Mucosa of descending colon (tissue), 3 donors: Measurements from ENCODE around the gene RMC1. TPM values are rescaled to one million over a fixed set of nuclear protein-coding genes. Genes with fewer than 3 reads are reported as not detected.

Experiments used
- ATAC-seq: fragments of 200-7000 bp; cut with Tn5 transposase; one replicate; pipeline ENCODE4 v1.9.1; 2020; ENCODE audit warnings: mild to moderate bottlenecking, moderate library complexity
- DNase-seq, 3 donors: peaks; one replicate each; pipeline ENCODE4 v3.0.0-alpha.2; 2020
- H3K36me3 ChIP-seq: fragments of 200-600 bp; one replicate; pipeline ENCODE4 v1.8.0; 2021; ENCODE audit warnings: low read depth, mild to moderate bottlenecking
- H3K4me1 ChIP-seq: fragments of 200-600 bp; one replicate; pipeline ENCODE4 v1.8.0; 2021; ENCODE audit warnings: low read depth, mild to moderate bottlenecking
- H3K4me3 ChIP-seq: fragments of 200-600 bp; one replicate; pipeline ENCODE4 v1.8.0; 2021; ENCODE audit warnings: mild to moderate bottlenecking
- H3K9me3 ChIP-seq: fragments of 200-600 bp; one replicate; pipeline ENCODE4 v1.8.0; 2021; ENCODE audit warnings: mild to moderate bottlenecking
- intact Hi-C, 2 donors: fragments of 100-400 bp; cut with DNase I in 1 of 2; cut with micrococcal nuclease in 1 of 2; formaldehyde crosslinking; loops; one replicate each; pipeline versions ENCODE4 v1.11.0 to v1.11.1; 2022; cut with DNase I, micrococcal nuclease
- total RNA-seq, 3 donors: library from RNA; stranded (reverse); fragmentation: NEBNext Ultra II Directional in 2 of 3; extraction: Animal tissue kit (Norgen Biotek cat#: 25700) in 2 of 3; gene quantifications; one replicate each; pipeline versions ENCODE4 v1.2.1 to v1.2.4, GENCODE V29; 2021 to 2023
- TF ChIP-seq, protein P1 (sequence below): fragments of 200-600 bp; IDR thresholded peaks from one replicate; pipeline ENCODE4 v1.8.0; 2022; ENCODE audit warnings: antibody characterized with exemption, mild to moderate bottlenecking
- donor health status: DM: no; HTN: no; CAD: no; lungs with moderate emphysema.
- donor health status: DM: no; HTN: no; CAD: no.
- donor health status: DM: no; HTN: yes; CAD: no.

The RMC1 gene
- total RNA-seq, 3 donors from 2014 or later = 30.4 to 33.5 (median 30.5) TPM

DNA sequence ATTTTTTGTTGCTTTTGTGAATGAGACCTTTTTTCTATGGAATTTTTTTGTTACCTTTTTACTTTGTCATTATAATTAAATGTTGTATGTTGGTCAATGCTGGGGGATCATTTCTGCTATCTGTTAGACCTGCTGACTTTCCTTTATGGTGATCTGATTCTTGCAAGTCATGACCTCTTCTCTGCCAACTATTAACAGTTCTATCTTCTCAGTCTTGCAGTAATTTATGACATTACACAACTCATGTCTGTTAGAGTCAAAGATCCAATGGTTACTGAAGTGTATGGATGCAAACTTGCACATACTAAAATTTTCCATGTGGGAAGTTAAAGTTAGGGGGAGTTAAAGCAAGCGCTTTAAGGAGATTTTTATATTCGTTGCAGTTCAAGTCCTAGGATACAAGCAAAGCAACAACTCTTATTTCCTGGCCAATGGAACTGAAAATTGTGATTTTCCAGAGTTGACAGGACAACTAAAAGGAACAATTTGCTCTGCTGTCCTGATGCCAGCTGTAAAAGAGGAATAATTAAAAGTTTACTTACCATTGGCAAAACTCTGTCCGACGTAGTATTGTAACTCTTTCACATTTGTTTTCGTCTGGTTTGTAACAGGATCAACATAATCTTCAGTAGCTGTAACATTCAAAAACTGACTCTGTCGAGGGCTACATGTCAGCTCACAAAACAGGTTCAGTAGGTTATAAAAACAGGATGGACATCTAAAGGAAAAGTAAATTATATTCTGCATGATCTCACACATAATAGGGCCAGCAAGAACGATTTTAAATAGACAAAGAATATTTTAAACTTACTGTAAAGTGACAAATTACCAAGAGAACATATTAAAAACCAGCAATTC lies 65.2 kb downstream of the RMC1 start:
- no peaks in the 10 kb centered on the region for H3K9me3 ChIP-seq
- ATAC-seq (no peak), DNase-seq (no peak)
- intact Hi-C loops = no loop called here
- TF ChIP-seq, protein P1, sequence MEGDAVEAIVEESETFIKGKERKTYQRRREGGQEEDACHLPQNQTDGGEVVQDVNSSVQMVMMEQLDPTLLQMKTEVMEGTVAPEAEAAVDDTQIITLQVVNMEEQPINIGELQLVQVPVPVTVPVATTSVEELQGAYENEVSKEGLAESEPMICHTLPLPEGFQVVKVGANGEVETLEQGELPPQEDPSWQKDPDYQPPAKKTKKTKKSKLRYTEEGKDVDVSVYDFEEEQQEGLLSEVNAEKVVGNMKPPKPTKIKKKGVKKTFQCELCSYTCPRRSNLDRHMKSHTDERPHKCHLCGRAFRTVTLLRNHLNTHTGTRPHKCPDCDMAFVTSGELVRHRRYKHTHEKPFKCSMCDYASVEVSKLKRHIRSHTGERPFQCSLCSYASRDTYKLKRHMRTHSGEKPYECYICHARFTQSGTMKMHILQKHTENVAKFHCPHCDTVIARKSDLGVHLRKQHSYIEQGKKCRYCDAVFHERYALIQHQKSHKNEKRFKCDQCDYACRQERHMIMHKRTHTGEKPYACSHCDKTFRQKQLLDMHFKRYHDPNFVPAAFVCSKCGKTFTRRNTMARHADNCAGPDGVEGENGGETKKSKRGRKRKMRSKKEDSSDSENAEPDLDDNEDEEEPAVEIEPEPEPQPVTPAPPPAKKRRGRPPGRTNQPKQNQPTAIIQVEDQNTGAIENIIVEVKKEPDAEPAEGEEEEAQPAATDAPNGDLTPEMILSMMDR = no peak
- no peaks in the 10 kb centered on the region for H3K36me3 ChIP-seq
- H3K4me1 ChIP-seq = no peaks in the 10 kb centered on the region
- H3K4me3 ChIP-seq = no peak overlapping the region

DNA sequence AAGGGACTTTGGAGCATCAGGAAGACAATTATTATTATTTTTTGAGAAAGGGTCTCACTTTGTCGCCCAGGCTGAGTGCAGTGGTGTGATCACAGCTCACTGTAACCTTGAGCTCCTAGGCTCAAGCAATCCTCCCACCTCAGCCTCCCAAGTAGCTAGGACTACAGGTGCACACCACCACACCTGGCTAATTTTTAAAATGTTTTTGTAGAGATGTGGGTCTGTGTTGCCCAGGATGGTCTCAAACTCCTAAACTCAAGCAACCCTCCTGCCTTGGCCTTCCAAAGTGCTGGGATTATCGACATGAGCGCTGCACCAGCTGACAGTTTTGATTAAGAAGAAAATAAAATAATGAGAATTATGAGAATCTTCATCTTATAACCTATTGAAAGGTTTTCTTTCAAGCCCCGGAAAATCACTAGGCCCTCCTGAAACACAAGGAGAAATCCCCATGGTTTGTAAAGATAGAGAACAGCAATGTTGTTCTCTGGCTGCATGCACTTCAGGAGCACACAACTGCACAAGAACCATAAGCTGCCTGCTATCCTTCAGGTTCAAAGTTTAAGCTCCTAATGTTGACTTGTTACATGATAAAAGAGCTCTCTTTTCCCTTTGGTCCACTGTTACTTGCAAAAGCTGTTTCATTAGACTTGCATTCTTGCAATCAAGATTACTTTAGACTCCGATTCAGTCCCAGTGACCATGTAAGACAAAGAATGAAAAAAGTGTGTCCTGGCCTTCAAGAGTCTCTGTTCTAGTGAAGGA lies 66.2 kb downstream of the RMC1 start:
- intact Hi-C loops = no loop called here

DNA sequence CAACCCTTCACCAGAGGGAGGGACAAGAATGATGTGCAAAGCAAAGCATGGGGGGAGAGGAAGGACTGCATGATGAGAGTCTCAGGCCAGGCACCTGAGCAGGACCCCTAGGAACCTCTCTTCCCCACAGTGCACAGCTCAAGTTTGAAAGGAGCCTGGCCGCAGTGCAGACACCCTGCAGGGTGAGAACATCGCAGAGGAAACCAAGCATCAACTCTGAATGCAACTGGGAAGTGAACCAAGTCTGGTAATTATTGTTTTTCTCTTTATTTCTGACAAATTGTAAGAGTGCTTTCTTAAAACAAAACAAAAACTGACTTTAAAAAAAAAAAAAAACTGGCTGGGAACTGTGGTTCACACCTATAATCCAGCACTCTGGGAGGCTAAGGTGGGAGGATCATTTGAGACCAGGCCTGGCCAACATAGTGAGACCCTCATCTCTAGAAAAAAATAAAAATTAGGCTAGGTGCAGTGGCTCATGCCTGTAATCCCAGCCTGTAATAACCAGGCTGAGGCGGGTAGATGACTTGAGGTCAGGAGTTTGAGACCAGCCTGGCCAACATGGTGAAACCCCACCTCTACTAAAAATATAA lies 67.7 kb downstream of the RMC1 start:
- DNase-seq (no peak), ATAC-seq (peak; percentile 27)
- H3K9me3 ChIP-seq = no peaks in the 10 kb centered on the region
- H3K4me1 ChIP-seq = peaks cover 4% of the 10 kb centered on the region
- no peaks in the 10 kb centered on the region for H3K36me3 ChIP-seq
- TF ChIP-seq, protein P1 = no peak
- no peak overlapping the region for H3K4me3 ChIP-seq
- intact Hi-C loops = no loop called here

More for the DNA sequence above, 66.2 kb downstream of the RMC1 start:
- TF ChIP-seq, protein P1 = no peak
- peaks cover 3% of the 10 kb centered on the region for H3K4me1 ChIP-seq
- no peaks in the 10 kb centered on the region for H3K9me3 ChIP-seq
- no peak for ATAC-seq
- H3K4me3 ChIP-seq = no peak overlapping the region
- H3K36me3 ChIP-seq = no peaks in the 10 kb centered on the region
- no peak for DNase-seq

DNA sequence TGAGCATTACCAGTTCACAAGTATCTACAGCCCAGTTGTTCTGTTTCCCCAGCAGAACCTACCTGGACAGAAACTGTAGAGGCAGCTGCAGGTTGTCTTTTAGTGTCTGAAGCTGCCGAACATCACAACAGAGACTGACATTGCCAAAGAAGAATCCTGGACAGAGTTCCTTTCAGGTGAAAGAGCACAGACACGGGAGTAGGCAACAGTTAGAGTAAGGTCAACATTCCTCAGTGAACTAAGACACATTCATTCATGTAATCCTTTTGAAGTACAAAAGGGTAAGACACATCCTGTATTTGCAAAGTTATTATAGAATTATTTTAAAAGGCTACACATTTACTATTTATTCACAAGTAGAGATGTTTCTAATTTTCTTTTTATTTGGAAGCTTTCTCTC lies 68.7 kb downstream of the RMC1 start:
- no peak for DNase-seq
- no peak overlapping the region for H3K4me3 ChIP-seq
- TF ChIP-seq, protein P1 = no peak
- H3K4me1 ChIP-seq = peaks cover 4% of the 10 kb centered on the region
- H3K9me3 ChIP-seq = no peaks in the 10 kb centered on the region
- H3K36me3 ChIP-seq = no peaks in the 10 kb centered on the region
- intact Hi-C loops = no loop called here
- no peak for ATAC-seq

DNA sequence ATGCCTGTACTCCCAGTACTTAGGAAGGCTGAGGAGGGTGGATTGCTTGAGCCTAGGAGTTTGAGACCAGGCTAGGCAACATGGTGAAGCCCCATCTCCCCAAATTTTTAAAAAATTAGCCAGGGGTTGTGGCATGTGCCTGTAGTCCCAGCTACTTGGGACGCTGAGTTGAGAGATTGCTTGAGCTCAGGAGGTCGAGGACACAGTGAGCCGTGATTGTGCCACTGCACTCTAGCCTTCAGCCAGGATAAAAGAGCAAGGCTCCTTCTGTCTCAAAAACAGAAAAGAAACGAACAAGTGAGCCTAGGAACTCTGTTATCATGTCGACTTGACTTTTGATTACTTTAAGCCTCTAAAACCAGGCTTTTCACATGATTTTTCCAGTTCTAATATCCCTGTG lies 69.3 kb downstream of the RMC1 start:
- peaks cover 4% of the 10 kb centered on the region for H3K4me1 ChIP-seq
- H3K4me3 ChIP-seq = no peak overlapping the region
- H3K9me3 ChIP-seq = no peaks in the 10 kb centered on the region
- H3K36me3 ChIP-seq = no peaks in the 10 kb centered on the region
- ATAC-seq (no peak), DNase-seq (no peak)
- TF ChIP-seq, protein P1 = no peak
- intact Hi-C loops = no loop called here
